ENCODE results near the gene DCTPP1.

DCTPP1 gene

DNA sequence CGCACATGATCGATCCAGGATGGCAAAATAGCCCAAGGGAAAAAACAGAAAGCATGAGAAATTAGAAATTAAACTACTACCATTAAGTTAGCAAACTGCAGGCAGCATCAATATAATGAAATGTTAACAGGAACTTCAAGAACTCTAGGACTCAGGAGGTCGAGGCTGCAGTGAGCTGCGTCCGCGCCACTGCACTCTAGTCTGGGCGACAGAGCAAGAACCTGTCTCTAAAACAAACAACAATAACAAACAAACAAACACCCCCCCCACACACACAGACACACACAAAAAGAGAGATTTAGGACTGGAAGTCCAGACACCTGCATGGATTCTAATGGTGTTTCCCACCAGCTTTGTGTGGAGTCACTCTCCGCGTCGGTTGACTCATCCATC lies 16.4 kb upstream of the DCTPP1 start:
- DNase-seq: no peak

DNA sequence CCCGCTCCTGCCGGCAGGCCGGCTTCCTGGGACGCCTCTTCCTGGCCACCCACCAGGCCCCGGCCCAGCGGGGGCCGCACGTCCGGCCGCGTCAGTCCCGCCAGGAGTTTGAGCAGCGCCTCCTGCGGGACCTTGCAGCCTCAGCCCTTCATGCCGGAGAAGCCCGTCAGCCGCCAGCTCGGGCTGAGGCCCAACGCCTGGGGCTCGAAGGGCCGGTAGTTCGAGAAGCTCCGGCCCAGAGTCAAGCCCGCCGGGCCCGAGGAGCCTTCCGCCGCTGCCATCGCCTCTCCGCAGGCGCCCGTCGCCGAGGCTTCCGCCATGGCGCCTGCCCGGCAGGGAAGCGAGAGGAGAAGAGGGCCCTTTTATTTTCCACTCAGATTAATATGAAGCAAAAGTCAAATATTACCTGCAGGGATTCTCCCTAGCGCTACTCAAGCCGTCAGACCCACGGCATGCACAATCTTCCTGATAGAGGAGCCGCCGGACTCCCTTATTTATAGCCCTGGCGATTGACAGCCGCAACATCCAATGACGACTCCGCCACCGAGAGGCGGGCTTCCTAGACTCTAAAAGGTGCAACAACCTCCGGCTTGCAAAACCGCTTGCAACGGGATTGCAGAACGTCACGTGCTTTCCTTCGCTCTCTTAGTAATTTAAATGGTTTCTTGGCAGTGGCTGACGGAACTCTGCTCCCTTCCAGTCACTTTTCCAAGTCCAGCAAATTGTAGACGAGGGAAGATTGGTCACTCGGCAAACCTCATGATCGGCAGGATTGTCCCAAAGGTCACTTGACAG lies 15.8 kb upstream of the DCTPP1 start, which contains the start of gene SEPHS2:
SEPHS2 (minus strand) TSS at position 467 of the 795 bp plus-strand sequence; CDS start at position 320, 147 bp downstream.
- peak; percentile 93 to 97 for DNase-seq

DNA sequence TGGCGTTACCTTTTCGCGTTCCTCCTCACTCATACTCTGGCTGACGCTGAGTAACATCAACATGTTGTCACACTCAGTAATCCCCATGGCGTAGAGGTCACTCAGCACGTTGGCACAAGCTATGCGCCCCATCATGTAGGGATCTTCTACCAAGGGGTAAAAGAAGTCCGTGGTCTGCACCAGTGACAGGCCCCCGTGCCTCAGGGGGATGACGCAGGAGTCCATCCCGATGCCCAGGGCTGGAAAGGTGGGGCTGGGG lies 15.2 kb upstream of the DCTPP1 start:
- no peak for DNase-seq

DNA sequence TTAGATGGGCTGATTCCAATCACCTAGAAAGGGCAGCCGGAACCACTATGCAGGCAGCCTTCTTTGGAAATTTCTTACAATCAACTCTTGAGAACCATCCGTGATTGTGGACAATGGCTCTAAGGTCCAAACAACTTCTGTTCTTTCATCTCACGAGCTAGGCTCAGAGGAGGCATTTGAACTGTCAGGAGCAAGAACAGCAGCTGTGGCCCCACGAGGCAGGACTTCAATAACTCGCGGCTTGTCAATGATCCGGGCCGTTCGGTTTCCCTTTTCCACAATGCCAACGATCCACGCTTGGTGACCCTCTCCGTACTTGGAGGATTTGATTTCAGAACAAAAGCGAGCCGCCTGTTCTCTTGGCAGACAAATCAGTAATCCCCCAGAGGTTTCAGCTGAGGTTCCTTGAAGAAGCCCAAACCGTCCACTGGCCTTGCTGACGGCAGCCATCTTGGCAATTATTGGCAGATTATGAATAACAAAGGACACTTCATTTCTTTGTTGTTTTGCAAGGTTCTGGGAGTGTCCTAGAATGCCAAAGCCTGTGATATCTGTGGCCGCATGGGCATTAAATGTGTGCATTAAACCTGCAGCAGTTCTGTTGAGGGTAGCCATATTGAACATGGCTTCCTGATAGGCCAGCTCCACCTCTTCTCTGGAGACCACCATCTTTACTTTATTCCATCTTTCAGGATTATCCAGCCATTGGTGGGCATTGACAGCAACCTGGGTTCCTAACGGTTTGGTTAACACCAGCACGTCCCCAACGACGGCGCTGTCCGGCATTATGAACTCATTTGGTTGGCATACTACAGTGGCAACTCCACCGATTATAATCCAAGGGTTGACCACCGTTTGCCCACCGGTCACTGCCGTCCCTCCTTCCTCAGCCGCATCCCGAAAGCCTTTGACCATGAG lies 14.7 kb upstream of the DCTPP1 start:
- no peak for DNase-seq

DNA sequence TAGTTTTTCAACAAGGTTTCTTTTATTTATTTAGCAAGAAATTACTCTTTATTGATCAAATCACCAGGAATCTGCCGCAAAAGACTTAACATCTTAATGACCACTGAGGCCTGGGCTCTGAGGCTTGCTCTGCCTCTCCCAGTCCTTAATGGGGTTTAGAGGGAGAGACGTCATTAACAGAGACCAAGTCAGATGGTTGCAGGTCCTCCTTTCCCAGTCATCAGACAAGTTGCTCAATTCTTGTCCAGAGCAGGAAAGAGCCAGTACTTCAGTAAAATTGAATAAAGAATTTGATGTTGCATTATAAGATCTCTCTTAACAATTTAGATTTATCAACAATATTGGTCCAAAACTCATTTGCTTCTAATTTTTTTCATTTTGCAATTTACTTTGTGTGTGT lies 13.8 kb upstream of the DCTPP1 start:
- DNase-seq: no peak

DNA sequence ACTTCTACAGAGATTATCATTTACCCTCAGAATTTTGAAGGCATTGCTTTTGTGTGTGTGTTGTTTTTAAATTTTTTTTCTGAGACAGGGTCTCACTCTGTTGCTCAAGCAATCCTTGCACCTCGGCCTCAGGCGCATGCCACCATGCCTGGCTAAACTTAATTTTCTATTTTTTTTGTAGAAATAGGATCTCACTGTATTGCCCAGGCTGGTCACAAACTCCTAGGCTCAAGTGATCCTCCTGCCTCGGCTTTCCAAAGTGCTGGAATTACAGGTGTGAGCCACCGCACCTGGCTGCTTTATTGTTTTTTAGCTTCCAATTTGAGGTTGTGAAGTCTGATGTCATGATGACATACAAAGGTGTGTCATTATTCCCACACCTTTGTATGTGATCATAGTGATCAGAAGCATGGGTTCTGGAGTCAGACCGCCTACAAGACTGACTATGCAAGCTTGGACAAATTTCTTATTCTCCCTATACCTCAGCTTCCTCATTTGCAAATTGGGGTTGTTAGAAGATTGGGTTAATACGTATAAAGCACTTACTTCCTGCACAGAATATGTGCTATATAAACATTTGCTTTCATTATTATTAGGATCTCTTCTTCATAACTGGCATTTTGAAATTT lies 10.0 kb upstream of the DCTPP1 start:
- DNase-seq: no peak

DNA sequence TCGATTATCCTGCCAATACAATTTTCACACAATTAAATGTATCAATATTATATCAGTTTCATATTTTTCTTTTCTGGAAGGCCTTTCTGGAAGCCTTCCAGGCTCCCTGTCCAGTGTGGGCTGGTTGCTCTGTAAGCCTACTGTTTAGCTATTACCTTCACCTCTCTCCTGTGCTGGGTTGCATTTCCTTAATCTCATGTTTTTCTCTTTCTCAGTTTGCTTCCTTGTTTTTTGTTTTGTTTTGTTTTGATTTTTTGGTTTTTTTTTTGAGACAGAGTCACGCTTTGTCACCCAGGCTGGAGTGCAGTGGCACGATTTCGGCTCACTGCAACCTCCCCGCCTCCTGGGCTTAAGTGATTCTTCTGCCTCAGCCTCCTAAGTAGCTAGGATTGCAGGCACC lies 9.0 kb upstream of the DCTPP1 start:
- DNase-seq: no peak

DNA sequence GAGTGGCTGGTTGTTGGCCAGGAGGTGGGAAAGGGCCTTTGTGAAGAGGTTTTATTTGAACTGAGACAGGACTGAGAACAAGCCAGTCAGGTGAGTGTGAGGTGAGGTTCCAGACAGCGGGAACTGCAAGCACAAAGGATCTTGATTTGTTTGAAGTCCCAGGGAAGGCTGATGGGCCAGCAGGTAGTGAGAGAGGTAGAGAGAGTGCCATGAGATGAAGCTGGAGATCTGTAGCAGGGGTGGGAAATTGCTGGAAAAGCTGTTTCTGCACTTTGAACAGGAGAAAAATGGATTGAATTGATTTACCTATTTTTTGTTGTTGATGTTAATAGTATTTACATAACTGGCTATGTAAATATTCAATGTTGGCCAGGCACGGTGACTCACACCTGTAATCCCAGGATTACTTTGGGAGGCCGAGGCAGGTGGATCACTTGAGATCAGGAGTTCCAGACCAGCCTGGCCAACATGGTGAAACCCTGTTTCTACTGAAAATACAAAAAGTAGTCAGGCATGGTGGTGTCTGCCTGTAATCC lies 7.7 kb upstream of the DCTPP1 start:
- DNase-seq: no peak

DNA sequence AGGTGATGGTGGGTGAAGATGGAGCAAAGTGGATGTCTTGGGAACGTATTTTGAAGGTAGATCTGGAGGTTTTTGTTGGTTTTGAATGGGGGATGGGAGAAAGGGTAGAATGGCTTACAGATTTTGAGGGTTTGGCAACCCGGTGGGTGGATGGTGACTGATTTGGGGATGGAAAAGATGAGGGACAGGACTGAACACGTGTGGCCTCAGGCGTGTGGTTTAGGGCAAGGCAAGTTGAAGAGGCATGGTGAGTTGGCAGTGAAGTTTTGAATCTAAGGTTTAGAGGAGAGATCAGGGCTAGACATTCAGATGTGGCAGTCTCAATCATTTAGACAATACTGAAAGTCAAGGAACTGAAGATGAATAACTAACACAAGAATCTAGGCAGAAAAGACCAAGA lies 5.0 kb upstream of the DCTPP1 start:
- no peak for DNase-seq

DNA sequence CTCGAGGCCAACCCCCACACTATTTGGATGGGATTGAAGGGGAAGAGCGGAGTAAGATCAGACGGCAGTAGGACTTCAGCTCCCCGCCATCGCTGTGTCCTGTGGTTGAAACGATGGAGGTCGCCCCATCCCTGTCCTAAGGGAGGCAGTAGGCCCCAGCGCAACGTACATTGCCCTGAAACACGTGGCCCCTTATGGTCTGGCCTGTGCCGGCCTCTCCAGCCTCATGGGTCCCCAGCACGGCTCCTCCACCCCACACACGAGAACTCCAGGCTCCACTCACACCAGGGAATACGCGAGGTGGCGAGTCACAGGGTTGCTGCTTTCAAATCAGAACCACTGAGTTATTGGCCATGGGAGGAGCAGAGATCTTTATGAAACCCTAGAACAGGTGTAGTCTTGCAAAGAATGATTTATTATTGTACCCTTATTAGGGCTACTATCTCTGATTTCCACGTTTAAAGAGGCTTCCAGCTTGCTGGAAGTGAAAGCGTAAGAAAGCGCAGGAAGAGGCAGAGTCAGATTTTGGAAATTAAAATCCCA lies 669 bp upstream of the DCTPP1 start:
- no peak for DNase-seq

DNA sequence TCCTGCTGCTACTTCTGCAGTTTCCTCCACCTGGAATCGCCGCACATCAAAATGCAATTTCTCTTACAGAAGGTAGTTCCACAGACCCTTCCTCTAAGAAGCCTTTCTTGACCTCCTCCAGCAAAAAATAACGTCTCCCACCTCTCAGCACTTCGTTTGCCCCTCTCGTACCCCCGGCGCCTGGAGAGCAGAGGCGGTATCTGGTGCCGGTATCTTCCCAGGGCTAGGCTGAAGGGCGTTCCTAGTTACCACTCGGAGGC lies 482 bp downstream of the DCTPP1 start:
- DNase-seq: no peak

DNA sequence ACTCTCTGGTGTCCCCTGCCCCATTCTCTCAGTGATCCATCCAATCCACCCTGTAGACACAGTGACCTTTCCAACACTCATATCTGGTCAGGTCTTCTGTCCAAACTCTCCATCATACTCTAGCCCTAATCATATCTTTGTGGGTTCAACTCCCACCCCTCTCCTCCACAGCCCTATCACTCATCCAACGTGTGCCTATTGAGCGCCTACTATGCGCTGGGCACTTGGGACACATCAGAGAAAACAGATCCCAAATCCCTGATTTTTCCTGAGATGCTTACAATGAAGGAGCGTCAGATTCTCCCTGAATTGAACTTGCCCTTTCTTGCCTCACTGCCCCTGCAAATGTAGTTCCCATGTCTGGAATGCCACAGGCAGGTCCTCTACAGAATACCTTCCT lies 1.8 kb downstream of the DCTPP1 start:
- DNase-seq: no peak

DNA sequence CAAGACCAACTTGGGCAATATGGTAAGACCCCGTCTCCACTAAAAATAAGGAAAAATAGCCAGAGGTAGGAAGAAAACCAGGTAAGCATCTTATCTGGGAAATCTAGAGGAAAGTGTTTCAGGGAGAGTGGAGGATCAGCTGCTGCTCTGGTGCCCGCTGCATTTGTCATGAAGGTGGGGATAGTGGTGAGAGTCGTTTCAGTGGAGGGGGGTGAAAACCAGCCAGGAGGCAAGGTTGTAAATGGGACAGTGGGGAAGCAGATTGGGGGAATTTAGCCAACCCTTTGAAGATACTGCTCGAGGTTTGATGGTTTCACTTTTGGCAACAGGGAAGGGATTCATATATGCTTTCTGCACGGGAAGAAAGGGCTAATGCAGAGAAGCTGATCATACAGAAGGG lies 8.8 kb downstream of the DCTPP1 start:
- no peak for DNase-seq

DNA sequence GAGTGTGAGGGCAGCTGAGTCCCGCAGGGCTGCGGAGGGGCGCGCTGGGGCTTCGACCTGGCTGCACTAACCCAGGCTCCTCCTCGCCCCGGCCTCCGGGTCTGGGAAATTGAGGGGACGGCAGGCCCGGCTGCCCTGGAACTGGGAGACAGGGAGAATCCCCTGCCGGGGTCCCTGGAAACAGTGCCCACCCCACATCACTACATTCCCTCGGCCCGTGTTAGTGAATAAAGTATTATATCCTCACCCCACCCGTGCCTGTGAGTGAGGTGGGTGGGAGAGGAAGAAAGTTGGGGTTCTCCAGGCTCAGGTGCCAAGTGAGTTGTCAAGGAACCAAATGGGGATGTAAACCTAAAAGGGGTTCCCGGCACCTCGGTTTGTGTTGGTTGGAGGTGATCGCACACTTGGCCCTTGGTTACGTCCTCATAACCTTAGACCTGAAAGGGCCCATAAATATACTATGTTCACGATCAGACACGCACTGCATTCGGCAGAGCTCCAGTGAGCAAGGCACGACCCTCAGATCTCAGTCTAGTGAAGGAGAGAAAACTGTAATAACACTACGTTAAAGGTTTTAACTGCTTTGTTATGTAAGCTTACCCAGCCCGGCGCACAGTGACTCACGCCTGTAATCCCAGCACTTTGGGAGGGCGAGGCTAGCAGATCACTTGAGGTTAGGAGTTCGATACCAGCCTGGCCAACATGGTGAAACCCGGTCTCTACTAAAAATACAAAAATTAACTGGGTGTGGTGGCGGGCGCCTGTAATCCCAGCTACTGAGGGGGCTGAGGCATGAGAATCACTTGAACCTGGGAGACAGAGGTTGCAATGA lies 11.3 kb downstream of the DCTPP1 start:
- DNase-seq: no peak

DNA sequence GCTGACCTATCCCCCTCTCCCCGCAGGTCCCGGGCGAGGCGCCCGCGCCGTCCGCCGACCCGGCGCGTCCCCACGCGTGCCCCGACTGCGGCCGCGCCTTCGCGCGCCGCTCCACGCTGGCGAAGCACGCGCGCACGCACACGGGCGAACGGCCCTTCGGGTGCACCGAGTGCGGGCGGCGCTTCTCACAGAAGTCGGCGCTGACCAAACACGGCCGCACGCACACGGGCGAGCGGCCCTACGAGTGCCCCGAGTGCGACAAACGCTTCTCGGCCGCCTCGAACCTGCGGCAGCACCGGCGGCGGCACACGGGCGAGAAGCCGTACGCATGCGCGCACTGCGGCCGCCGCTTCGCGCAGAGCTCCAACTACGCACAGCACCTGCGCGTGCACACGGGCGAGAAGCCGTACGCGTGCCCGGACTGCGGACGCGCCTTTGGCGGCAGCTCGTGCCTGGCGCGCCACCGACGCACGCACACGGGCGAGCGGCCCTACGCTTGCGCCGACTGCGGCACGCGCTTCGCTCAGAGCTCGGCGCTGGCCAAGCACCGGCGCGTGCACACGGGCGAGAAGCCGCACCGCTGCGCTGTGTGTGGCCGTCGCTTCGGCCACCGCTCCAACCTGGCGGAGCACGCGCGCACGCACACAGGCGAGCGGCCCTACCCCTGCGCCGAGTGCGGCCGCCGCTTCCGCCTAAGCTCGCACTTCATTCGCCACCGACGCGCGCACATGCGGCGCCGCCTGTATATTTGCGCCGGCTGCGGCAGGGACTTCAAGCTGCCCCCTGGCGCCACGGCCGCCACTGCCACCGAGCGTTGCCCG lies 12.1 kb downstream of the DCTPP1 start:
- no peak for DNase-seq

DNA sequence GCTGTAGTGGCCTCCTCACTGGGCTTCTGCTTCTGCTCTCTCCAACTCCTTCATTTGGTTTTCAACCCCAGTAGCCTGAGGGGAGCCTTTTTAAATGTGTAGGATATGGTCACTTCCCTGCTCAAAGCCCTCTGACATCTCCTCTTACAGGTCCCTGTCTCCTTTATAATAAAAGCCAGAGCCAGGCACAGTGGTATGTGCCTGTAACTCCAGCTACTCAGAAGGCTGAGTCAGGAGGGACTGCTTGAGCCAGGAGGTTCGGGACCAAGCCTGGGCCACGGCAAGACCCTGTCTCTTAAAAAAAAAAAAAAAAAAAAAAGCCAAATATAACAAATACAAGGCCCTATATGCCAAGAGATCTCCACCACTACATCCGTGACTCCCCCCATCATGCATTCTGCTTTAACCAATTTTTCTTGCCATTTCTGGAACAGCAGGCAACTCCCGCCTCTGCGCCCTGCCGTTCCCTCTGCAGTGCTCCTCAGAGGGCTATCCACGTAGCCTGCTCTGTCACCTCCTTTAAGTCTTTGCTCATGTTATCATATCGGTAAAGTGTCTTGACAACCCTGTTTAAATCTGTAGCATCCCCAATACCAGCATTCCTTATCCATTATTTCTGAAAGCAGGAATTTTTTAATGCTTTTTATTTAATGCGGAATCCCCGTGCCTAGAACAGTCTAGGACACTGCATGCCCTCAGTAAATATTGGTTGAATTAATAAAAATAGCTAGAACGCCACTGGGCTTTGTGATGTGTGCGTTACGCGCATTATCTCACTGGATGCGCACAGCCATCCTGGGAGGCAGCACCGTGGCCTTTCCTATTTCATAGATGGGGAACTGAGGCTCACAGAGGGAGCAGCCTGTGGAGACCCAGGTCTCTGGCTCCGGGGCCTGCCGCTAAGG lies 13.0 kb downstream of the DCTPP1 start:
- DNase-seq: no peak

DNA sequence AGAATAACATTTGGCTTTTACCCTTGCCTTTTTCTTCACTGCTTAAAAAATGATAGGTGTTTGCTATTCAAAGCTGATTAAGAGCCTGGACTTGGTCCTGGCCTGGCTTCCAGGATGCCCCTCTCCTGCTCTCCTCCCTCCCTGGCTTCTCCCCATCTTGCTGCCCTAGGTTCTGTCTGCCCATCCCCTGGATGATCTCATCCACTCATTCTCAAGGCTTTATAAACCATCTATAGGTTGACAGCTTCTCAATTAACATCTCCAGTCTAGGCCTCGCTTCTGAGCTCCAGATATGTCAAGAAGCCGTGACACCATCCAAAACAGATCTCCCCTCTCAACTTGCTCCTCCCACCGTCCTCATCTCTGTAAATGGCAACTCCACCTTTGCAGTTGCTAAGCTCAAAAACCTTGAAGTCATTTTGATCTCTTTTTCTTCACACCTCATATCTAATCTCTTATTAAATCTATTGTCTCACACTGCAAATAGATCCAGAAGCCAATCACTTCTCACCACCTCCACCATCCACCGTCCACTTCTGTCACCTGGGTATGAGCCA lies 13.7 kb downstream of the DCTPP1 start:
- no peak for DNase-seq

DNA sequence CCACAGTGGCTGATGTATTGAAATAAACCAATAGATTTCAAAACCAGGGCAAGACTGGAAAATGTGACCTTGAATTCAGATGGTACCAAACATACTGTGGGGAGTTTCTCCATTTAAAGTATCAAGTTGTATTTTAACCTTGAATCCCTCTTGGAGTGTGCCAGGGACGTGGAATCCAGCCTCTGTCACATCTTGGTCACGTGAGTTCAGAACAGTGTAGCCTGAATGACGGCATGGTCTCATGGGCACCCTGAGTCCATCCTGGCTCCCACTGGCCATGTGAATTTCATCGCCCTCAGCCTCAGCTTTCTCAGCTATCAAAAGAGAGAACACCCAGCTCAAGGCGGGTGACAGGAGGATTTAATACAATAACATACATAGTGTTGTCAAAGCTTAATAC lies 15.7 kb downstream of the DCTPP1 start:
- DNase-seq: no peak

DNA sequence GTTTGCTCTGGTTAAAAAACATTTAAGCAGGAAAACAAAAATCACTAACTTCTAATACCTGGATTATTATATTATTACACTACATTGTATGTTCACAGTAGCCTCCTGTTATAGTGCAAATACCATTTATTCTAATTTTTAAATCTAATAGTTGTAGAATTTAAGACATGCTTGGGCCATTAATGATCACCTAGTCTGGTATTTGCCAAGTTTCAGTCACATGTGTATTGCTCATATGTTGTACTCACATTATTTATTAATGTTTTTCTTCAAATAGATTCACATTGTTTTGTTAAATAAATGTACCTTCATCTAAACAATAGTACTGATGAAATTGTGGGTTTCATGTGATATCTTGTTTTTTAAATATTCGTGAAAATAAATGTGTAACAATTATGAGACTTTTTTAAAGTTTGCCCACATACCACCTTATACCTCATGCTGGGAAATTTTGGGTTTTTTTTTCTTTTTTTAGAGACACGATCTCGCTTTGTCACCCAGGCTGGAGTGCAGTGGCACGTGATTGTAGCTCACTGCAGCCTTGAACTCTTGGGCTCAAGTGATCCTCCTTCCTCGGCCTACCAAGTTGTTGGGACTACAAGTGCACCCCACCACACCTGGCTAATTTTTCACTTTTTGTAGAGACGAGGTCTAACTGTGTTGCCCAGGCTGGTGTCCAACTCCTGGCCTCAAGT lies 16.6 kb downstream of the DCTPP1 start:
- DNase-seq: no peak

Measured in NCI-H446 (cell line).